Stimulated activated naive CD8-positive, alpha-beta T cell treated with anti-CD3 and anti-CD28 coated beads, Interleukin-15, amount 100 ng/mL, for 72 hours (primary cell): Measurements from ENCODE around the gene ENPP1.
A peak's percentile ranks its signal among the peaks of the same experiment; 100 is the strongest.
"Not testable (repeated sequence)": the region's sequence is repeated elsewhere in the genome, so short reads cannot be mapped to it uniquely, and the experiment has no call there.

Experiments
- ATAC-seq: fragments of 150-1000 bp; cut with Tn5 transposase; 2 replicates; pipeline ENCODE4 v1.10.0; 2021; ENCODE audit warnings: mild to moderate bottlenecking, moderate library complexity
- DNase-seq, 2 donors: peaks; one replicate each; pipeline ENCODE4 v3.0.0; 2021 to 2022
- H3K27ac Mint-ChIP-seq, 2 donors: one replicate each; pipeline ENCODE4 v1.8.0; 2022; ENCODE audit warnings: mild to moderate bottlenecking in 2 of 2, mixed read lengths in 2 of 2, moderate library complexity in 2 of 2
- H3K27me3 Mint-ChIP-seq: one replicate; pipeline ENCODE4 v1.8.0; 2022; ENCODE audit warnings: mixed read lengths
- H3K4me1 Mint-ChIP-seq: one replicate; pipeline ENCODE4 v1.8.0; 2022; ENCODE audit warnings: mild to moderate bottlenecking, mixed read lengths
- H3K4me3 Mint-ChIP-seq, 2 donors: one replicate each; pipeline ENCODE4 v1.8.0; 2022; ENCODE audit warnings: mild to moderate bottlenecking in 2 of 2, mixed read lengths in 2 of 2, moderate library complexity in 1 of 2
- H3K9me3 Mint-ChIP-seq, 2 donors: one replicate each; pipeline ENCODE4 v1.8.0; 2022; ENCODE audit warnings: mixed read lengths in 2 of 2

The ENPP1 gene

GRCh38 chr6:131903734-131904133 lies 95.9 kb downstream of the ENPP1 start:
- not testable (repeated sequence) for H3K27ac Mint-ChIP-seq, H3K4me3 Mint-ChIP-seq, DNase-seq, H3K4me1 Mint-ChIP-seq, ATAC-seq, H3K9me3 Mint-ChIP-seq
- peaks cover 35% of the 10 kb centered on the region for H3K27me3 Mint-ChIP-seq

DNA sequence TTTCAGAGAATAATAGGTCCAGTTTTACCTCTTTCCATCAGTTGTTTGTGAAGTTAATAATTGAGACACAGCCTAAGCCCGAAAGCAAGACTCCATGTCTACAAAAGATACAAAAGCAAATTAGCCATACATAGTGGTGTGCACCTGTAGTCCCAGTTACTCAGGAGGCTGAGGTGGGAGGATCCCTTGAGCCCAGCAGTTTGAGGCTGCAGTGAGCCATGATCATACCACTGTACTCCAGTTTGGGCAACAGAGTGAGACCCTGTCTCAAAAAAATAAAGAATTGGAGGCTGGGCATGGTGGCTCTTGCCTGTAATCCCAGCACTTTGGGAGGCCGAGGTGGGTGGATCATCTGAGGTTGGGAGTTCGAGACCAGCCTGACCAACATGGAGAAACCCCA lies 101.0 kb downstream of the ENPP1 start:
- H3K4me1 Mint-ChIP-seq, DNase-seq, H3K27ac Mint-ChIP-seq, H3K4me3 Mint-ChIP-seq, H3K9me3 Mint-ChIP-seq, ATAC-seq: not testable (repeated sequence)
- H3K27me3 Mint-ChIP-seq = peaks cover 35% of the 10 kb centered on the region

DNA sequence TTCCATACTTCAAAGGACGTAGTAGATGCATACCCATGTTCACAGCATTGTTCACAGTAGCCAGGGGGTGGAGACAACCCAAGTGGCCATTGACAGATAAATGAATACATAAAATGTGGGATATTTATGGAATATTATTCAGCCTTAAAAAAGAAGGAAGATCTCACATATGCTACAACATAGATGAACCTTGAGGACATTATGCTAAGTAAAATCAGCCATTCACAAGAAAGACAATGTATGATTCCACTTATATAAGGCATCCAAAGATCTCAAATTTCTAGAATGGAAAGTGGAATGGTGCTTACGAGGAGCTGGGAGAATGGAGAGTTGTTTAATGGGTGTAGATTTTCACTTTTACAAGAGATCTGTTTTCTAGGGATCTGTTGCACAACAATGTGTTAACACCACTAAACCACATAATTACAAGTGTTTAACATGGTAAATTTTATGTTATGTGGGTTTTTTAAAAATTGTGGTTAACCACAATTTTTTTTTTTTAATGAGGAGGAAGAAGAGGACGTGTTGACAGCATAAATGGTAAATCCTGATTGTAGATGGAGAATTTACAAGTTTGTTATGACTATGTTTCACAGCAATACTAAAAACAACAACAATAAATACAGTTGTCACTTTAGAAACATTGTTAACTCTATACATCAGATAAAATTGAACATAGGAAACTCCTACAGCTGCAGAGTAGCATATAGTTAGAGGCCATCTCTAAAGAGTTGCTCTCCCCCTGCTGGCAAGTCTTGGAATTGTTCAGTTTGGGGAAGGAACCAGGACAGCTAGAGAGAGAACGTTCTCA lies 101.8 kb downstream of the ENPP1 start:
- no peak overlapping the region for H3K4me3 Mint-ChIP-seq
- no peak overlapping the region for H3K27ac Mint-ChIP-seq
- peak; percentile 65 to 66 for DNase-seq
- H3K4me1 Mint-ChIP-seq = peaks cover 7% of the 10 kb centered on the region
- H3K27me3 Mint-ChIP-seq = peaks cover 31% of the 10 kb centered on the region
- peak; percentile 90 for ATAC-seq
- no peaks in the 10 kb centered on the region for H3K9me3 Mint-ChIP-seq

GRCh38 chr6:131910219-131910589 lies 102.4 kb downstream of the ENPP1 start:
- DNase-seq (no peak), ATAC-seq (no peak)
- H3K27me3 Mint-ChIP-seq = peaks cover 31% of the 10 kb centered on the region
- H3K27ac Mint-ChIP-seq = no peak overlapping the region
- peaks cover 7% of the 10 kb centered on the region for H3K4me1 Mint-ChIP-seq
- no peak overlapping the region for H3K4me3 Mint-ChIP-seq
- no peaks in the 10 kb centered on the region for H3K9me3 Mint-ChIP-seq

GRCh38 chr6:131910956-131911355 lies 103.1 kb downstream of the ENPP1 start:
- Mint-ChIP-seq H3K9me3 (peaks cover 0 to 3% of the 10 kb centered on the region in 2 donors), H3K4me3 (no peak overlapping the region), H3K4me1 (peaks cover 7% of the 10 kb centered on the region), H3K27me3 (peaks cover 39% of the 10 kb centered on the region), H3K27ac (no peak overlapping the region)
- DNase-seq (no peak), ATAC-seq (no peak)

GRCh38 chr6:131911951-131912350 lies 104.1 kb downstream of the ENPP1 start:
- ATAC-seq (no peak), DNase-seq (no peak)
- peaks cover 0 to 7% of the 10 kb centered on the region in 2 donors for H3K9me3 Mint-ChIP-seq
- no peak overlapping the region for H3K4me3 Mint-ChIP-seq
- H3K27me3 Mint-ChIP-seq = peaks cover 48% of the 10 kb centered on the region
- H3K4me1 Mint-ChIP-seq = peaks cover 14% of the 10 kb centered on the region
- H3K27ac Mint-ChIP-seq = no peak overlapping the region

GRCh38 chr6:131914234-131914633 lies 106.4 kb downstream of the ENPP1 start:
- H3K4me1 Mint-ChIP-seq = peaks cover 25% of the 10 kb centered on the region
- ATAC-seq = no peak
- no peak overlapping the region for H3K4me3 Mint-ChIP-seq
- H3K27ac Mint-ChIP-seq = no peak overlapping the region
- H3K9me3 Mint-ChIP-seq = peaks cover 0 to 7% of the 10 kb centered on the region in 2 donors
- no peak for DNase-seq
- peaks cover 60% of the 10 kb centered on the region for H3K27me3 Mint-ChIP-seq

DNA sequence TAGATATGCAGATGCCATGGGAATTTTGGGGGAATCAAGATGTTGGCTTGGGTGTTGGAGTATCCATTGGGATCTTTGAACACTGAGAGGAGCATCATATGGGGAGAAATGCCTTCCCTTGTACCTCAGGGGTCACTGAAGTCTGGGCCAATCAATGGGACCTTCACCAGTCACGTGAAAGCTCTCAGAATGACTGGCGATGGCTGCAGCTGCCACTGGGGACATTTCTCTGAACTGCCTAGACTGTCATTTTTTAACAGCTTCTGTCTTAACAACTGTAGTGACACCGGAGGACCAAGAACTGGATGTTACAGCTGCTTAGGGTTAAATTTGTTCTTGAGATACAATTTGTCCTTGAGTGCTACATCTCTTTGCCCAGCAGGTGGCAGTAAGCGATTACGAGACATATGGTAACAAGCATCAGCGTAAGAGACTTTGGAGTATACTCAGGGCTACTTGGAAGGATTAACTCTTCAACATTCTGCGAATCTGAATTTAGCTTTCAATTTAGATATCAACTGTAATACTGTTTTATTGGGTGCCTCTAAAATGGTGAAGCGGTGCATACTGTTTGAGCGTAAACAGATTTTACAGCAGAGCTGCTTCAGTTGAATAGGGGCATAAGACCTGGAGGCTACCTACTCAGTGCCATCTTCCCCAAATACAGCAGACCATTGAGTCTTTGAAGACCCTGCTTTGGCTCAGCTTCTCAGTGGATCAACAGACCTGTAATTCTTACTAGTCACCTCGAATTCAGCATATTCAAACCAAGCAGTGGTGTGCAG lies 107.3 kb downstream of the ENPP1 start:
- Mint-ChIP-seq H3K27me3 (peaks cover 69% of the 10 kb centered on the region), H3K9me3 (peaks cover 0 to 7% of the 10 kb centered on the region in 2 donors), H3K27ac (no peak overlapping the region), H3K4me1 (peaks cover 18% of the 10 kb centered on the region), H3K4me3 (no peak overlapping the region)
- ATAC-seq (peak; percentile 66), DNase-seq (peak; percentile 36 to 47)

DNA sequence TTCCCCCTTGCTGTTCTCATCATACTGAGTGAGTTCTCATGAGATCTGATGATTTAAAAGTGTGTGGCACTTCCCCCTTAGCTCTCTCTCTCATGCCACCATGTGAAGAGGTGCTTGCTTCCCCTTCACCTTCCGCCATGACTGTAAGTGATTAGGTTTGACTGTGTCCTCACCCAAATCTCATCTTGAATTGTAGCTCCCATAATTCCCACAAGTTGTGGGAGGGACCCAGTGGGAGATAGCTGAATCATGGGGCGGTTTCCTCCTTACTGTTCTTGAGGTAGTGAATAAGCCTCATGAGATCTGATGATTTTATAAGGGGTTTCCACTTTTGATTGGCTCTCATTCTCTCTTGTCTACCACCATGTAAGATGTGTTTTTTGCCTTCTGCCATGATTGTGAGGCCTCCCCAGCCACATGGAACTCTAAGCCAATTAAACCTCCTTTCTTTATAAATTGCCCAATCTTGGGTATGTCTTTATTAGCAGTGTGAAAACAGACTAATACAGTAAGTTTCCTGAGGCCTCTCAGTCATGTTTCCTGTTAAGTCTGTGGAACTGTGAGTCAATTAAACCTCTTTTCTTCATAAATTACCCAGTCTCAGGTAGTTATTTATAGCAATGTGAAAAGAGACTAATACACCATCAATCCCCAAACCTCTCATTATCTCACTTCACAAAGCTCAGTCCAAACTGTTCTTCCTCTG lies 108.4 kb downstream of the ENPP1 start:
- H3K27me3 Mint-ChIP-seq = peaks cover 63% of the 10 kb centered on the region
- H3K4me1 Mint-ChIP-seq = peaks cover 18% of the 10 kb centered on the region
- not testable (repeated sequence) for H3K4me3 Mint-ChIP-seq, ATAC-seq, H3K9me3 Mint-ChIP-seq, DNase-seq, H3K27ac Mint-ChIP-seq

DNA sequence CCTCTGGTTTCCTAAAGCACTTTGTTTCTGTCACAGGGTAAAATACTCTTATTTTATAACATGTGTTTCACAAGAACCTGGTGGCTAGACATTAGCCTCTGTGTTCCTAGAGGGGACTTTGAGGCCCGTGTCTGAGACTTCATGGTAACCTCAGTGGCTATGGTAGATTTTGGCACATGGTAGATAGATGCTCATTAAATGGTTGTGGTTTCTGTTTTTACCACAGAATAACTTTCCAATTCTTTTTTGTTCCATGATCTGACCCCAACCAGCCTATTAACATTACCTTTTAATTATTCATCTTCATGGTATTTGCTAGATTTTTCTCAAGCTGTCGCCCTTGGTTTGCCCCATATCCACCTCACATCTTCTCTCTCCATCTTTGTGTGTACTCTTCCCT lies 109.0 kb downstream of the ENPP1 start:
- Mint-ChIP-seq H3K27ac (no peak overlapping the region), H3K4me3 (no peak overlapping the region), H3K4me1 (peaks cover 18% of the 10 kb centered on the region), H3K27me3 (peaks cover 57% of the 10 kb centered on the region), H3K9me3 (peaks cover 0 to 7% of the 10 kb centered on the region in 2 donors)
- no peak for DNase-seq
- peak; percentile 5 for ATAC-seq

- DNase-seq (no peak), ATAC-seq (peak; percentile 65)
- Mint-ChIP-seq H3K4me1 (peaks cover 18% of the 10 kb centered on the region), H3K4me3 (no peak overlapping the region), H3K27ac (no peak overlapping the region), H3K27me3 (peaks cover 52% of the 10 kb centered on the region), H3K9me3 (peaks cover 0 to 7% of the 10 kb centered on the region in 2 donors)
These were observed 109.5 kb downstream of the ENPP1 start for GRCh38 chr6:131917318-131917717.

GRCh38 chr6:131917763-131918649 lies 110.2 kb downstream of the ENPP1 start:
- Mint-ChIP-seq H3K4me1 (peaks cover 18% of the 10 kb centered on the region), H3K27ac (no peak overlapping the region), H3K27me3 (peaks cover 47% of the 10 kb centered on the region), H3K9me3 (peaks cover 0 to 7% of the 10 kb centered on the region in 2 donors), H3K4me3 (no peak overlapping the region)
- DNase-seq = no peak
- peak; percentile 48 for ATAC-seq

DNA sequence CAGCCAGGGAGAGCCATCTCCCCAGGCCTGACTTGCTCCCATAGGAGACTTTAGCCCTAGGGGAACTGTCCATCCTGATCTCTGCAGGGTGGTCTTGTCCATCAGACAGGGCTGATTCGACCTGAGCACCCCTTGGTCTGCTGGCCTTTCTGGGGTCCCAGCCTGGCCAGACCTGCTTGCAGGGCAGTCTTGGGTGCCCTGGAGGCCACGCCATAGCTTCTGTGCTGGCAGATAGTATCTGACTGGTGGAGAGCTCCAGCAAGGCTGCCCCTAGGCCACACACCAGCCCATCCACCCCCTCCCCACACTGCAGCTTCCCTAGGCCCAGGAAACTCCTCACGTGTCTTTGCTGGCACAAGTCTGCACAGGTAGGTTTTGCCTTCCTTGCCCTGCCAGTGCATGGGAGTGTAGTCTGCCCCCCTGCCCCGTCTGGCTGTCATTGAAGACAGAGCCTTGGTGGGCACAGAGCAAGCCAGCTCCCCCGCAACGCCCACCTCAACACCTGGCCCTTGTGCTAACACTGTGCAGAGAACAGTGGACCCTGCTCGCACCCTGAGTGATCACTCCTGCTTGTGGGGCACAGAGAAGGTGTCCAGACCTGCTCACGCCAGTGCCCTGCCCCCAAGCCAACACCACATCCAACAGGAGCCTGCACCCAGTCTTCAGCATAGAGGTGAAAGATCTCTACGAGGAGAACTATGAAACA lies 111.0 kb downstream of the ENPP1 start:
- Mint-ChIP-seq H3K4me3 (no peak overlapping the region), H3K27me3 (peaks cover 47% of the 10 kb centered on the region), H3K9me3 (peaks cover 0 to 7% of the 10 kb centered on the region in 2 donors), H3K4me1 (peaks cover 18% of the 10 kb centered on the region), H3K27ac (no peak overlapping the region)
- ATAC-seq (no peak), DNase-seq (no peak)

DNA sequence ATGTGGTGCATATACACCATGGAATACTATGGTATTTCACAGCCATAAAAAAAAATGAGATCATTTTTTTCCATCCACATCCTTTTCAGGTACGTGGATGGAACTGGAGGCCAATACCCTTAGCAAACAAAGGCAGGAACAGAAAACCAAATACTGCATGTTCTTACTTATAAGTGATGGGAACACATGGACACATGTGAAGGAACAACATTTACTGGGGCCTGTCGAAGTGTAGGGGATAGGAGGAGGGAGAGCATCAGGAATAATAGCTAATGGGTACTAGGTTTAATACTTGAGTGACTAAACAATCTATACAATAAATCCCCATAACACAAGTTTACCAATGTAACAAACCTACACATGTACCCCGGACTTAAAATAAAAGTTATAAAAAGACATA lies 112.8 kb downstream of the ENPP1 start:
- Mint-ChIP-seq H3K4me1 (peaks cover 18% of the 10 kb centered on the region), H3K4me3 (no peak overlapping the region), H3K9me3 (peaks cover 0 to 6% of the 10 kb centered on the region in 2 donors), H3K27me3 (peaks cover 43% of the 10 kb centered on the region), H3K27ac (no peak overlapping the region)
- ATAC-seq (no peak), DNase-seq (no peak)
